Myocyte (in vitro differentiated cells): ENCODE measurements around the gene MAS1. TPM values are rescaled to one million over a fixed set of nuclear protein-coding genes. Genes with fewer than 3 reads are reported as not detected.
"Not testable (repeated sequence)": the region's sequence is repeated elsewhere in the genome, so short reads cannot be mapped to it uniquely, and the experiment has no call there.

Experiments used
- DNase-seq: peaks from one replicate; pipeline ENCODE4 v3.0.0-alpha.2; 2012; ENCODE audit warnings: low read depth
- polyA plus RNA-seq: library from polyadenylated mRNA; unstranded; fragments of >200 nt; gene quantifications from one replicate; pipeline ENCODE4 v1.2.1, GENCODE V29; 2012; ENCODE audit warnings: missing spikeins
- total RNA-seq: library from RNA; depleted of rRNA; stranded (reverse); fragments of >200 nt; gene quantifications from 2 replicates; pipeline ENCODE4 v1.2.3, GENCODE V29; 2014

The MAS1 gene
- total RNA-seq: under 0.01 TPM in 1 of 2 replicates, not detected in the other
- polyA plus RNA-seq: 0.03 TPM

DNA sequence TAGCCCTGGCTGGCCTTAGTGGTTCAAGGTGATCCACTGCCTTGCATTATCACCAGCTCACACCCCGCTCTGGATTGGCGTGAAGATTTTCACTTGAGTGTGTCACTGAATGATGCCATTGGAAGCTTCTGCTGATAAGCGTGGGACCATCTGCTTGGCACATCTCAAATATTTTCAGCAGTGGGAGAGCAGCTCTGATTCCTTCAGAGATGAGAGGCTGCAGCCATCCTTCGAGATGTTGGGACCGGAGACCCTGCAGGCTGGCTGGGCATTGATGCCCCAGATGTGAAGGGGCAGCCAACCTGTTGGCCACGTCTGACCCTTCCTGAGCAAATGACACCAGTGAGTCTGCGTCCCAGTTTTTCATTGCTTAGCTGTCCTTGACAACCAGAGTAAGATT lies at the start of gene MAS1:
Gene MAS1 (plus strand): TSS at position 197 of the 400 bp plus-strand sequence. CDS start 15,968 bp downstream, outside the sequence.
- DNase-seq: no peak

- peak; percentile 29 for DNase-seq
These were observed 48.8 kb upstream of the MAS1 start for GRCh38 chr6:159842035-159842434.

DNA sequence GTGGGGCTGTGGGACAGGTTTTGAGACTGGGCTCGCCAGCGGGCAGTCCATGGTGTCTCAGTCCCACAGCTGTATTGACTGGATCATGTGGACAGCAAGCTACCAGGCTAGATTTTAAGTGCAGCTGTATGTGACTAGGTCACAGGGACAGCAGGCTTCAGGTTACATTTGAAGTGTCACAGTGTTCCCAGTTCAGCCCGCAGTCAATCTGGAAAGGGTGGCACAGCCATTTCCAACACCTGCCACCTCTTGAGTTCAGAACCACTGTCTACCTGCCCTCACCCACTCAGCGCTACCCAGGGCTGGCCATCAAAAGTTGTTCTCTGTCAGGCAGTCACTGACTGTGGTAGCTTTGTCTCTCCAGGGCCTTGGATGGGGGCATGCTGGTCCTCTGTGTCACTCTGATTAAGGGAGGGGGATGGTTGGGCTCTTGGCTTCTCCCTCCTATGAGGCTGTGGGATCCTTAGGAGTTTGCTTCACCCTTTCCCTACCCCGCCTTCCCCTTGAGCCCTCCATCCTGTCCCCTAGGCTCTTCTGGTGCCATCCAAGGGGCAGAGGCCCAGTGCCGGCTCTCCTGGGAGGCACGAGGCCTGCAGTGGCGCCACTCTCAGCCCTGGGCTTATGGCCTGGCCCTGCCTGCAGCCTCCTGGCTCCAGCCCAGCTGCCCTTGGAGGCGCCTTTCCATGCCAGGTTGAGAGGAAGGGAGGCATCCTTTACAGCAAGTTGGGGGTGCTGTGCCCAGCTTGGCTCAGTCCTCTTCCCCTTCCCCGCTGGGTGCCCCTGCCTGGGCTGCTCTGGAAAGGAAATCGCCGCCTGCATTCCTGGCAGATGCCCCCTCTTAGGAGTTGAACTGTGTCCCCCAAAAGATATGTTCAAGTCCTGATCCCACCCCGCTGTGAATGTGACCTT lies 45.8 kb upstream of the MAS1 start:
- DNase-seq: no peak

DNA sequence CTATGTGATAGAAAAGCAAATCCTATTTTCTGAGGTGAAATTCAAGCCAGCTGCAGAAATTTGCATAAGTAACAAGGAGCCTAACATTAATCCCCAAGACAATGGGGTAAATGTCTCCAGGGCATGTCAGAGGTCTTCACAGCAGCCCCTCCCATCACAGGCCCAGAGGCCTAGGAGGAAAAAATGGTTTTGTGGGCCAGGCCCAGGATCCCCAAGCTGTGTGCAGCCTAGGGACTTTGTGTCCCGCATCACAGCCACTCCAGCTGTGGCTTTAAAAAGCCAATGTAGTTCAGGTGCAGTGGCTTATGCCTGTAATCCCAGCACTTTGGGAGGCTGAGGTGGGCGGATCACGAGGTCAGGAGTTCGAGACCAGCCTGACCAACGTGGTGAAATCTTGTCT lies 42.2 kb upstream of the MAS1 start:
- DNase-seq: not testable (repeated sequence)

DNA sequence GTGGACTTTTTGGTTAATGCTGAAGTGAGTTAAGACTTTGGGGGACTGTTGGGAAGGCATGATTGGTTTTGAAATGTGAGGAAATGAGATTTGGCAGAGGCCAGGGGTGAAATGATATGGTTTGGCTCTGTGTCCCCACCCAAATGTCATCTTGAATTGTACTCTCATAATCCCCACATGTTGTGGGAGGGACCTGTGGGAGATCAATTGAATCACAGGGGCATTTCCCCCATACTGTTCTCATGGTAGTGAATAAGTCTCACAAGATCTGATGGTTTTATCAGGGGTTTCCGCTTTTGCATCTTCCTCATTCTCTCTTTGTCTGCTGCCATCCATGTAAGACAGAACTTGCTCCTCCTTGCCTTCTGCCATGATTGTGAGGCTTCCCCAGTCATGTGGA lies 40.9 kb upstream of the MAS1 start:
- DNase-seq: not testable (repeated sequence)

DNA sequence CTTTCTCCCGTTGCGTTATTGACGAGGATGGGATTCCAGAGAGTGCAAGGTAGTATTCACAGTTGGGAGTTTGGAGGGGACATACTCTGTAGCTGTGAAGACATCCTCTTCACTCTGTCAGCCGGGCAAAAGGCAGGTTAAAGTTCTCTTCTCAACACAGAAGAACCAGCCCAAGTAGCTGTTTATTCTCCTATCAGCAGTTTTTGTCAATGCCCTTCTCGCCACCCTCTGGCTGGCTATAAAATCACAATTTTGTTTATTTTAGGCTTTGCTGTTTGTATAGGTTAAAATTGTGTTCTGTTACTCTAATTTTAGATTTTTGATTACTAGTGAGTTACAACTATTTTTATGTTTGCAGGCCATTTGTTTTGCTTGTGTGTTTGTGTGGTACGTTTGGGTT lies 37.9 kb upstream of the MAS1 start:
- no peak for DNase-seq

- no peak for DNase-seq
These were observed 37.0 kb upstream of the MAS1 start for GRCh38 chr6:159853754-159854153.

DNA sequence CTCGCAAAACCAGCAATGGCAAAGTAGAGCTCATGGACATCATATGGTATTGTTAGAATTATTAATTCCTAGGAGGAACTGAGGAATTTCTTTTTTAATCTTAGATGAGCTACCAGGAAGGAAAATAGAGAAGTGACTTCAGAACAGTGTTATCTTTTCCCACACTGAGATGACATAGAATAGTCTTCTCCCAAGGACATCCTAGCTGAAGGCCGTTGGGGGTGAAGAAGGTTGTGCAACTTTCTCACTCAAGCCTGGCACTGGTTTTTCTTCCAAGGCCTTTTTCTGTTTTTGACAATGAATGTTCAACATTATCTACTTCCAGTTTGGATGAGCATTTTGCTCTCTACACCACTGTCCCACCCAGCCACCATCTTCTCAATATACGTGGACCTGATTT lies 35.8 kb upstream of the MAS1 start:
- no peak for DNase-seq

GRCh38 chr6:159858259-159858658 lies 32.5 kb upstream of the MAS1 start:
- DNase-seq: no peak

GRCh38 chr6:159860482-159860881 lies 30.3 kb upstream of the MAS1 start:
- no peak for DNase-seq

GRCh38 chr6:159862103-159862502 lies 28.7 kb upstream of the MAS1 start:
- no peak for DNase-seq

GRCh38 chr6:159863341-159863740 lies 27.4 kb upstream of the MAS1 start:
- peak; percentile 79 for DNase-seq

DNA sequence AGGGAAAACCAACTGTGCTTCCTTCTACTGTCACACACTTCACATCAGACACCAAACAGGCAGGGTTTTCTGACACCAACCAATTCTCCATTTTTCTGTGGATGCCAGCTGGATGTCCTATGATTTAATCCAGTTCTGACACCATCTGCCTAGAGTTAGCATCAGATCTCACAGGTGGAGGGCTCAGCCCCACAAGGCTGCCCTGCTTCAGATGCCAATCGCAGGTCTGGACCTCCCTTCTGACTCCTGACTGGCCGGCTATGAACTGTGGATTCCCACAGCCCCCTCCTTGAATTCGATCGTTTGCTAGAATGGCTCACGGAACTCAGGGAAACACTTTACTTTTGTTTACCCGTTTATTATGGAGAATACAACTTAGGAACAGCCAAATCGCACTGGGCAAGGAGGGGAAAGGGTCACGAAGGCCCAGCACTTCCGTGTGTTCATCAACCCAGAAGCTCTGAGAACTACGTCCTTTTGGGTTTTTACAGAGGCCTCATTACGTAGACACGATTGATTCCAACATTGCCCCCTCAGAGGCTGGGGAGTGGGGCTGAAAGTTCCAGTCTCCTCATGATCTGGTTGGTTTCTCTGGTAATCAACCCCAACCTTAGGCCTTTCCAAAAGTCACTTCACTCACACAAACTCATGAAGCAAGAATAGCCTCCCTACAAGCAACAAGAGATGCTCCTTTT lies 25.4 kb upstream of the MAS1 start:
- DNase-seq: no peak

DNA sequence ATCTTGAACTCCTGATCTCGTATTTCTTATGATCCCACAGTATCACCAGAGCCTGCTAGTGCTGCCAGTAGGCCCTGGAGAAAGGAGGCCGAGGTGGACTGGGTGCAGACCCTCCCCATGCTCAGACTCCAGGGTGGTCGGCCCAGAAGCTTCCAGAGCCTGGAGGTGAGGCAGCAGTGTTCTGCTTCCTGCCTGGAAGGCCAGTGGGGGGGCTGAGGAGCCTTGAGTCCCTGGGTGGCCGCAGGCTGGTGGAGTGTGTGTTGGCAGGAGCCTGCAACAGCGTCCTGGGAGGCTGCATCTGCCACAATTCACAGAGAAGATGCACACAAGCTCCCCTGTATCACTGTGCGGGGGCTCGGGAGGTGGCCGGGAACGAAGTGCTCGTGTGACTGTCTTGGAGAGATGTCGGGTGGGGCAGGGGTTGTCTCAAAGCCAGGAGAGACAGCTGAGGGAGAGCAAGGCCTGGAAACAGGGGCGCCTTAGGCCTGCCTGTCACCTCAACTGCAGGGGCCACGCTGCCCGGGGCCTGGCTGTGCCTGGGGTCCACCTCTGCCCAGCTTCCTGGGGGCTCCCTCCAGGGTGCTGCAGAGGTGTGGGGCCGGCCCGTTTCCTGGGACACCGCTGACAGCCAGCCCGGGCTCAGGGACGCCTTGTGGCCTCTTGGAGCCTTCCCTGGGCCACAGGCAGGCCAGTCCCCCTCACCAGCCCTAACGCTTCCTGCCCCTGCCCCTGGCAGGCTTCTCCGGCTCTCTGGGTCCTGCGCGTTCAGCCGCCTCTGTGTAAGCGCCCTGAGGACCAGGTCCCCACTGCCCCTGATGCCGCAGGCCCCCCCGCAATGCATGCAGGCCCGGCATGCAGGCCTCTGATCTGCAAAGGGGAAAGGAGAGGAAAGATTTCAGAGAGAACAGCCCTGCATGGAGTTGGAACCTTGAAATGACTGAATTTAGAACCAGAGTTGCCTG lies 24.2 kb upstream of the MAS1 start:
- no peak for DNase-seq

- DNase-seq: peak; percentile 43
These were observed 19.5 kb upstream of the MAS1 start for GRCh38 chr6:159871241-159871640.

DNA sequence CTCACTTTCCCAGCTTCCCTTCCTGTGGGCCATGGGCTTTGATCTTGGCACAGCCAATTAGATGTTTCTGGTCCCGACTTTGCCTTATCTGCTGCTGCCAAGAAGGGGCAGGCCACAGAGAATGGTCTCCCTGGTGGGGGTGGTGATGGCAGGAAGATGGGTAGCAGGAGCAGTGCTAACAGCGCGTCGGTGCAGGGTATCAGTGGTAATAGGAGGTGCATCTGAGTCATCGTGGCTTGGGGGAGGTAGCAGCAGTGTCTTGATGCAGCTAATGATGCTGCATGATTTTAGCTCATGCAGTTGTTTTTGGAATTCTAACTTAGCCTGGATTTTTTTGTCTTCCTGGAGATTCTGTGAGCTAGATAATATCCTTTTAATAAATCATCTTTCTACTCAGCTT lies 18.9 kb upstream of the MAS1 start:
- peak; percentile 44 for DNase-seq

DNA sequence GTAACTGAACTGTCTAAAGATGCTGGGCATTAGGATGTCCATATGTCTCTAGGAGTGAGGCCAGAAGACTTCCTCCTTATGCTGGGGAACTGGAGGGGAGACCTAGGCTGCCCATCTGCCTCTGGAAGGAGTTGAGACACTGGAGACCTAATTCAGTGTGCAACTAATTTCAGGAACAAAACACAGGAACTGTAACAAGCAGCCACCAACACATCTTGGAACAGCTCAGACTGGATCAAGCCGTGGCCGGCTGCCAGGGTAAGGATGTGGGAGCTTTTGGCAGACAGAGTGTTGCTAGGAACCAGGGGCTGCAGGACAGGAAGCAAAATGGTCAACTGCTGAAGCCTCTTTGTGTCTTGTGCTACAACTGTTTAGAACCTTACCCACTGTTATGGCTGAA lies 16.4 kb upstream of the MAS1 start:
- DNase-seq: peak; percentile 66

GRCh38 chr6:159875194-159875593 lies 15.6 kb upstream of the MAS1 start:
- no peak for DNase-seq

DNA sequence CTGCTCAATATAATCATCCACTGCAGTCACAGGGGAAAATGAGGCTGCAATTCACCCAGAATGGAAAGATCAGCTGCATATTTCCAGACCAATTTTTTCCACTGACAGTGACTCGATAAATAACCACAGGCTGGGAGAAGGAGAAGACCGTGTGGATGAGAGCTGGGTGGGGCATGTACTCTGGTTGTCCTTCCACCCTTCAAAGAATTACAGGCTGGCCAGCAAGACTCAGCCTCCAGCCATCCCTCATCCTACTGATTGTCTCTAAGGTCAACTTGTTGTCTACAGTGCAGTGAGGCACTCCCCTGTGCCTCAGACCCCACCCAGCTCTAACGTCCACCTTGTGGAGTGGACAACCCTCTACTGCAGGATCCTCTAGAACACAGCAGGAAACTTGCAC lies 14.5 kb upstream of the MAS1 start:
- no peak for DNase-seq

DNA sequence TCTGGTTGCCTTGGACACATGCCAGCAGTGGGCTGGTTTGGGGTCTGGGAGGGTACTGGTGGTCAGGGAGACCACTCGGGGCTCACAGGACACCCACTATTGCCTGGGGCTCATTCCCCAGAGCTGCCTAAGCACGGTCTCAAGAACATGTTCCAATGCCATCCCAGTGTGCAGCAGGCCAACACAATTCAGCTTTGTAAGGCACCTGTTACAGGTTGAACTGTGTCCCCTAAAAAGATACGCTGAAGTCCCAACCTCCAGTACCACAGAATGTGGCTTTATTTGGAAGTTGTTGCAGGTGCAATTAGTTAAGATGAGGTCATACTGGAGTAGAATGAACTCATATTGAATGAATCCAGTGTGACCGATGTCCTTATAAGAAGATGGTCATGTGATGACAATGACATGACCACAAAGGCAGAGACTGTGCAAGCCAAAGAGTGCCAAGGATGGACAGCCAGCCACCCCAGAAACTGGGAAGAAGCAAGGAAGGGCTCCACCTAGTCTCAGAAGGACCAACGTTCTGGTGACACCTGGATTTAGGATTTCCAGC lies 13.5 kb upstream of the MAS1 start:
- DNase-seq: no peak

DNA sequence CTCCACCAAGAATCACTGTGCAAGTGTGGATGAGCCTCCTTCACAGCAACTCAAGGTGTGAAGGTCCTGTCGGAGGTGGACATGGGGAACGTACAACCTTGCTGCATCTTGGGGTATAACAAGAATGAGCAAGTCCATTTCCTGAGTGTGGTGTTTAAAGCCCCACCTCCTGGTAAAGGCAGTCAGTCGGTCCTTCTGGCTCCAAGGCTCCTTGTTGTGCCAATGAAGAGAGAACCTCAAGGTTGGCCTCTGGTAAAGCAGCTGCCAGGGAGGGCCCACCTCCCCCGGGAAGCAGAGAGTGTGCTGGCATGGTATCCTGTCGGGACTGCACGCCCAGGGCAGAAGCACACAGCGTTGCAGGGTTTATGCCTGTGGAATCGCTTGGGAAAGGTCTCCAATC lies 12.4 kb upstream of the MAS1 start:
- no peak for DNase-seq
